ENCODE data around the gene CDCA7L.

CDCA7L gene

DNA sequence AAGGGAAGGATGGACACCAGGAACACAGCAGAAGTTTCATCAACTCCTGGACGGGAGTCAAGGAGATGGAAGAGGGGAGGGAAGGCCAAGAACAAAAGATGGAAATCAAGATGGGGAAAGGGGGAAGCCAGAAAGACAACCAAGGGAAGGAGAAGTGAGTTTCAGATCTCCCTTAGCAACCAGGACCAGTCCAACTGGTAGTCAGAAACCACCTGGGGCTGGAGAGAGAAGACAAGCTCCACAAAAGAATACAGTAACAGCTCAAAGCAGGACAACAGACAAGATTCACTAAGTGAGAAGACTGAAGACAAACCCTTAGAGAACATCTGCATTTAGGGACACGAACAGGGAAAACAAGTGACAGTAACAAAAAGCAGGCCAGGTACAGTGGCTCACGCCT lies 30.6 kb downstream of the CDCA7L start:
- no peak for TF ChIP-seq CTCF (IDR thresholded peaks at IDR 0.05; ENCODE audit: control extremely low read depth, extremely low read depth, low read depth, missing control alignments)
- CTCF ChIA-PET: interaction anchor here (0.7 to 0.8 kb wide), 2 partner anchors 11 to 15 kb away, joined by 3 read pairs; no protein-coding TSS in a partner anchor
- POLR2A ChIA-PET: no interaction called here
- DNase-seq (ENCODE audit: extremely low spot score): no peak

- POLR2A ChIA-PET: no interaction called here
- CTCF ChIA-PET: interaction anchor here (0.7 to 1.0 kb wide), 3 partner anchors 9 to 14 kb away, joined by 3 read pairs; no protein-coding TSS in a partner anchor
- DNase-seq (ENCODE audit: extremely low spot score): no peak
- no peak for TF ChIP-seq CTCF (IDR thresholded peaks at IDR 0.05; ENCODE audit: control extremely low read depth, extremely low read depth, low read depth, missing control alignments)
Measured at GRCh38 chr7:21914671-21915070, 31.0 kb downstream of the CDCA7L start.

- POLR2A ChIA-PET: no interaction called here
- no peak for TF ChIP-seq CTCF (IDR thresholded peaks at IDR 0.05; ENCODE audit: control extremely low read depth, extremely low read depth, low read depth, missing control alignments)
- no peak for DNase-seq (ENCODE audit: extremely low spot score)
- CTCF ChIA-PET: interaction anchor here (1.3 kb wide), 2 partner anchors 10 to 88 kb away, joined by 5 to 6 read pairs; no protein-coding TSS in a partner anchor
Measured at GRCh38 chr7:21912931-21913780, 32.5 kb downstream of the CDCA7L start.

DNA sequence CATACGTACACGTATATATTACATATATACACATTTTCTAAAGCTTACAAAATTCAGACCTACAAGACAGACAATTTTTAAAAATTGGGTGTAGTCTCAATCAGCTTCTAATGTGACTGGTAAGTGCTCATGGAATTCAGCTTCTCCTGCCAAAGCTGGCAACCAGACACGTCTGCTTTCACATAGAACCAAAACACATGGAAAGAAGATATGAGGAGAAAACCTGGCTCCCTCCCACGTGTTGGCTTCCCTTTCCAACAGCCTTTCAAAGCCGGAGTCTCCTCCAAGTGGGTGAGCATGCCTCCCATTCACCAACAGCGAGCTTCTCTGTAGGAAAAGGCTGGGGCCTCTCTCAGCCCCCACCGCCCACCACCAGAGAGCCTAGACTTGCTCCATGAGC lies 33.4 kb downstream of the CDCA7L start:
- DNase-seq (ENCODE audit: extremely low spot score): no peak
- CTCF ChIA-PET: interaction anchor here (1.3 to 1.7 kb wide), 5 partner anchors 8 to 89 kb away, joined by 4 to 6 read pairs (median 4); no protein-coding TSS in a partner anchor
- no peak for TF ChIP-seq CTCF (IDR thresholded peaks at IDR 0.05; ENCODE audit: control extremely low read depth, extremely low read depth, low read depth, missing control alignments)
- POLR2A ChIA-PET: no interaction called here

- no peak for TF ChIP-seq CTCF (IDR thresholded peaks at IDR 0.05; ENCODE audit: control extremely low read depth, extremely low read depth, low read depth, missing control alignments)
- no peak for DNase-seq (ENCODE audit: extremely low spot score)
- ChIA-PET CTCF (interaction anchor here (0.7 to 1.7 kb wide), 4 partner anchors 9 to 48 kb away, joined by 3 to 4 read pairs (median 4); no protein-coding TSS in a partner anchor), POLR2A (no interaction called here)
Measured at GRCh38 chr7:21911341-21911875, 34.3 kb downstream of the CDCA7L start.

GRCh38 chr7:21910253-21910652 lies 35.4 kb downstream of the CDCA7L start:
- CTCF ChIA-PET: interaction anchor here (1.7 kb wide), 1 partner anchor 11 kb away, joined by 4 read pairs; no protein-coding TSS in a partner anchor
- POLR2A ChIA-PET: no interaction called here
- no peak for DNase-seq (ENCODE audit: extremely low spot score)
- no peak for TF ChIP-seq CTCF (IDR thresholded peaks at IDR 0.05; ENCODE audit: control extremely low read depth, extremely low read depth, low read depth, missing control alignments)

Data from GM10248 (cell line).